ENCODE measurements around the gene PCBP4. TPM values are rescaled to one million over a fixed set of nuclear protein-coding genes. Genes with fewer than 3 reads are reported as not detected.

PCBP4 gene
- total RNA-seq, 2 experiments from 2014 or later, result 12.7 to 16.1 TPM

DNA sequence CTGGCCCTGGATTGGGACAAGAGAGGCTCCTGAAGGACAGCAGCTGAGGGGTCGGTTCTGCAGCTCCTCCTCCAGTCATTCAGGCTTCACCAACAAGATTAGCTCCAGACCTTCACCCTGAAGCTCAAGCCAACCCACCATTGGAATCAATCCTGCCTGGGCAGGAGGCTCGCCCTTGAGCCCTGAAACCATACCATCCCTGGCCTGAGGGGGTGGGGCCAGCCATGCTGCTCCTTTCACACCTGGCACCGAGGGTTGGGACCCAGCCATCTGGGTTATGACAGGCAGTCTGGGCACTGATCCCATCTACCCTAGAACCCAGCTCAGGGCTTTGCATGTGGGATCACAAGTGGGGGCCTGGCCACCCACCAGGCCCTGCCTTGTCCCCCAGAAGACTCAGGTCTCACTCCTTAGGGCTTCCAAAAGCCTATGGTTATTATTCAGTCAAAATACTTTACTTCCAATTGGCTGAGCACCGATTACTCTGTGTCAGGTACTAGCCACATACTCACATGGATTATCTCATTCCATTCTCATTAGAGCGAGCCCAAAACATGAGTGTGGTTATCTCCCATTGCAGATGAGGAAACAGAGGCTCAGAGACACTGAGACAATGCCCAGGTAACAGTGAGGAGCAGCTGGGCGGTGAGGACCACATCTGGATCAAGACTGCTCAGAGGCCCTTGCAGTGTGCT lies 3.5 kb upstream of the PCBP4 start:
- H3K4me3 Mint-ChIP-seq, result no peak overlapping the region
- peaks cover 42% of the 10 kb centered on the region for H3K4me1 Mint-ChIP-seq (ENCODE audit: low read depth)
- no peaks in the 10 kb centered on the region for H3K27me3 Mint-ChIP-seq (ENCODE audit: low read depth)
- POLR2A ChIA-PET, result interaction anchor here (0.6 kb wide), 1 partner anchor 21 kb away, joined by 3 read pairs; no protein-coding TSS in a partner anchor
- H3K9me3 Mint-ChIP-seq (ENCODE audit: insufficient read depth), result no peaks in the 10 kb centered on the region
- no peaks in the 10 kb centered on the region for H3K36me3 Mint-ChIP-seq (ENCODE audit: low read depth)
- no peak for DNase-seq
- no peak for ATAC-seq
- no peak overlapping the region for H3K27ac Mint-ChIP-seq
- CTCF ChIA-PET, result interaction anchor here (3.8 to 4.0 kb wide), 2 partner anchors 12 to 28 kb away, joined by 14 to 19 read pairs; partner anchors contain the start of genes ACY1, PARP3 and RRP9

DNA sequence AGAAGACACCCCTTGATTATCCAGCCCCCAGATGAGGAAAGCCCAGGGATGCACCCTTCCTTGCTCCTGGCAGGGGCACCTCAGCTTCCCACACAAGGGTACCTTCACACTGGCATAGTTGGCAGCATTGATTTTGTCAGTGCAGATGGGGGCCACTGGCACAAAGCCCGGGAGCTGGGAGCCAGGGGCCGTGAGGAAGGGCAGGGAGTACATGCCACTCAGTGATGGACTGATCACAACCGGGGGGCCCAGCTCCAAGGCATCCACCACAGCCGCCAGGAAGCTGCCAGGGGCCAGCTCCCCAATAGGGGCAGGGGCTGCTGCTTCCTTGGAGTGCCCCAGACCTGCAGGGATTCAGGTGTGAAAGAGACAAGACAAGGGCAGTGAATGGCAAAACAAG lies 2.6 kb upstream of the PCBP4 start:
- Mint-ChIP-seq H3K9me3 (ENCODE audit: insufficient read depth) (no peaks in the 10 kb centered on the region), H3K27me3 (ENCODE audit: low read depth) (peaks cover 3% of the 10 kb centered on the region), H3K36me3 (ENCODE audit: low read depth) (no peaks in the 10 kb centered on the region), H3K4me3 (no peak overlapping the region), H3K27ac (no peak overlapping the region), H3K4me1 (ENCODE audit: low read depth) (peaks cover 35% of the 10 kb centered on the region)
- POLR2A ChIA-PET, result interaction anchor here (1.0 kb wide), 1 partner anchor 13 kb away, joined by 3 read pairs; the partner anchor contains the start of gene ACY1
- CTCF ChIA-PET, result interaction anchor here (3.8 to 4.0 kb wide), 2 partner anchors 12 to 28 kb away, joined by 14 to 19 read pairs; partner anchors contain the start of genes ACY1, PARP3 and RRP9
- DNase-seq, result no peak
- no peak for ATAC-seq

DNA sequence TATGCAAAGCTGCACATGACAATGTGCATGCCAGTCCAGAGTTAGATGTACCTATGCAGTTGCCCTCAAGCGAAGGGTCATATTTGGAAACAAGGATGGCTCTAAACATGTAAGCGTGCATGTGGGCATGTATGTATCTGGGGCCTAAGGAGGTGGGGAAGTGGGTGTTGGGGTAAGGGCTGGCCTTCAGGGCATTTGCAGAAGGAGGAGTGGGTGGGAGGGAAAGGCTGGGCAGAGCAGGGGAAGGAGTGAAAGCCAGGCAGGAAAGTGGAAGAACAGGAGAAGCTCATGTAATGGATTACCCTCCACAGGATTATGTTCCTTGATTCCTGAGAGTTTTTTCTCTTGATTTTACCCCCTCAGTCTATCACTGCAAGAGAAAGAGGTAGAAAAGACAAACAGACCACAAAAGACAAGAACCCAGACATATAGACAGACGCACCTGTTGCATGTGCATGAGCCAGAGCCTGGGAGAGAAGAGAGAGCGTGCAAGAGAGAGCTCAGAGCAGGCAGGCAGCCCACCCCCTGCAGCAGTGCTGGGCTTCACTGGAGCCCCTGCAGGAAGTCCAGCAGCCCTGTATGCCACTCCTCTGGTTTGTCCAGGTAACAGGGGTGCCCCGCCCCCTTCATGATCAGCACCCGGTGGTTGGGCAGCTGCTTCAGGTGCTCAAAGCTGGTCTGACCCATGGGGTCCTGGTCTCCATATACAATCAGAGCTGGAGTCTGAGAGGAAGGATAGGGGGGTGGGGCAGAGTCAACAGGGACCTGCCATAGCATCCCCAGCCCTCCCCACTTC lies 1.8 kb upstream of the PCBP4 start:
- H3K9me3 Mint-ChIP-seq (ENCODE audit: insufficient read depth), result no peaks in the 10 kb centered on the region
- no peak for ATAC-seq
- peaks cover 3% of the 10 kb centered on the region for H3K27me3 Mint-ChIP-seq (ENCODE audit: low read depth)
- H3K4me1 Mint-ChIP-seq (ENCODE audit: low read depth), result peaks cover 28% of the 10 kb centered on the region
- H3K36me3 Mint-ChIP-seq (ENCODE audit: low read depth), result no peaks in the 10 kb centered on the region
- ChIA-PET CTCF (interaction anchor here (3.8 to 4.0 kb wide), 2 partner anchors 13 to 27 kb away, joined by 14 to 19 read pairs; partner anchors contain the start of genes ACY1, PARP3 and RRP9), POLR2A (interaction anchor here (1.0 kb wide), 1 partner anchor 14 kb away, joined by 3 read pairs; the partner anchor contains the start of gene ACY1)
- H3K27ac Mint-ChIP-seq, result peak overlapping the region; percentile 75
- no peak for DNase-seq
- no peak overlapping the region for H3K4me3 Mint-ChIP-seq

DNA sequence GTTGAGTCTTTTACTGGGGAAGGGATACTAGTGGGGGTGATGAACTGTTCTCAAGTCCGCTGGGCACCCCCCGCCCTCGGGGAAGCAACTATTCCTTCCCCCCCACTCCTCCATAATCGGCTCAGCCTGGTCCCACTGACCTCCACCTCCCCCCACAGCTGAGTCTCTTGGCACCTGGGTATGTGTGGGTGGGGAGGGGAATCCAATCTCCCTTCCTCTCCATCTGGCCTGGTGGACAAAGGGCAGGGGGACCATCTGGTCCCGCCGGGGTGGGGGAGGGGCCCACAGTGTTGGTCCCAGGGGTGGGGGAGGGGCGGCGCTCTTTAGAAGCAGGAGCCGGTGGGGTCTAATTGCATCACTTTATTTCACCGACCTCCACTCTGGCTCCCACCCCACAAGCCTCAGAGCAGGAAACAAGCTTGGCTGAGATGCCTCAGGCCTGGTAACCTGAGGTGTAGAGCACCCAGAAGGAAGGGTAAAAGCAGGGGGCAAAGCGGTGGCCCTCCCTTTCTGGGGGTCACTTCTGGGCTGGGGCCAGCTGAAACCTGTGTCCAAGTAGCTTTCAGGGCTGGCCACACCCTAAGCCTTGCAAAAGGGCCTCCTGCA lies 1.0 kb upstream of the PCBP4 start:
- POLR2A ChIA-PET, result no interaction called here
- H3K36me3 Mint-ChIP-seq (ENCODE audit: low read depth), result no peaks in the 10 kb centered on the region
- ATAC-seq, result no peak
- no peak for DNase-seq
- H3K27me3 Mint-ChIP-seq (ENCODE audit: low read depth), result peaks cover 3% of the 10 kb centered on the region
- CTCF ChIA-PET, result interaction anchor here (3.8 to 4.0 kb wide), 2 partner anchors 14 to 26 kb away, joined by 14 to 19 read pairs; partner anchors contain the start of genes ACY1, PARP3 and RRP9
- H3K27ac Mint-ChIP-seq, result no peak overlapping the region
- H3K4me1 Mint-ChIP-seq (ENCODE audit: low read depth), result peaks cover 21% of the 10 kb centered on the region
- peak overlapping the region; percentile 75 for H3K4me3 Mint-ChIP-seq
- H3K9me3 Mint-ChIP-seq (ENCODE audit: insufficient read depth), result no peaks in the 10 kb centered on the region

DNA sequence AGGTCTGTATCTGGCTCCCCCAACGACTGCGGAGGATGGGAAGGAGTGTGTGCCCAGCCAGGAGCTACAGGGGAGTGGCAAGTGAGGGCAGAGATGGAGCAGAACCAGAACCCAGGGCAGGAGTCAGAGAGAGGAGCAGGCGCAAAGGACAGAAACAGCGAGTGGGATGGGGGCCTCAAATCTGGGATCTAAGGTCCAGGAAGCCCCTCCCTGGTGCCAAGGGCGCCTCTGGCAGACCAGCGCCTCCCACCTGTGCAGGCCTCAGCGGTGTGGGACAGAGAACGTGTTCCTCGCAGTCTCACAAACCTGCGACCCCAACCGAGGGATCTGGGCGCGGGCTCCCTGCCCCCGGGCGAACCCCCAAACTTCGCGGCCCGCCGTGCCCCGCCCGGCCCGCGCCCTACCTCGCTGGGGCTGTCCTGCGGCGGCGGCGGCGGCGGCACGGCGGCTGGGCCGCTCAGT lies 301 bp downstream of the PCBP4 start:
- ChIA-PET POLR2A (interaction anchor here (0.9 to 1.1 kb wide), 2 partner anchors 25 to 29 kb away, joined by 3 read pairs; partner anchors contain the start of genes PARP3 and RPL29), CTCF (interaction anchor here (4.0 to 6.3 kb wide), 2 partner anchors 7 to 15 kb away, joined by 14 to 35 read pairs; partner anchors contain the start of genes ABHD14A, ABHD14B and ACY1)
- H3K27ac Mint-ChIP-seq, result peak overlapping the region; percentile 16
- DNase-seq, result no peak
- peaks cover 8% of the 10 kb centered on the region for H3K27me3 Mint-ChIP-seq (ENCODE audit: low read depth)
- peak overlapping the region; percentile 71 for H3K4me3 Mint-ChIP-seq
- peak; percentile 72 for ATAC-seq
- H3K4me1 Mint-ChIP-seq (ENCODE audit: low read depth), result peaks cover 17% of the 10 kb centered on the region
- H3K9me3 Mint-ChIP-seq (ENCODE audit: insufficient read depth), result no peaks in the 10 kb centered on the region
- no peaks in the 10 kb centered on the region for H3K36me3 Mint-ChIP-seq (ENCODE audit: low read depth)

DNA sequence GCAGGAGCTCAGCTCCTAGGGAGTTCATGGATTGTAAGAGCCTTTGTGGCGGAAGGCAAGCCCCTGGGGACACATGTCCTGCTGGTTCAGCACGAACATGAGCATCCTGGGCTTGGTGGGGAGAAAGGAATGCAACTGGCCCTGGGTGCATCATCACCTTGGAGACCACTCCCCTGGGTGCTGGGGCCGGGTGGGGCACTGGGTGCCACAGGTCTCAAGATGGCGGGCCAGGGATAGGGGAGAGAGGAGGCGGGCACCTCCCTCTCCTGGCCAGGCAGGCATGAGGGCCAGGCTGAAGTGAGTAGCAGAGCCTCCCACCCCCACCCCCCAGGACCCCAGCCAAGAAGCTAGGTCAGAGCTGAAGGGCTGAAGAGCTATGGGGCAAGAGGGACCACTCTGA lies 768 bp downstream of the PCBP4 start:
- no peak for DNase-seq
- Mint-ChIP-seq H3K9me3 (ENCODE audit: insufficient read depth) (no peaks in the 10 kb centered on the region), H3K4me3 (peak overlapping the region; percentile 71), H3K36me3 (ENCODE audit: low read depth) (no peaks in the 10 kb centered on the region), H3K27me3 (ENCODE audit: low read depth) (peaks cover 12% of the 10 kb centered on the region), H3K4me1 (ENCODE audit: low read depth) (peaks cover 15% of the 10 kb centered on the region), H3K27ac (peak overlapping the region; percentile 16)
- ATAC-seq, result no peak
- ChIA-PET CTCF (interaction anchor here (6.3 kb wide), 1 partner anchor 8 kb away, joined by 35 read pairs; the partner anchor contains the start of genes ABHD14A and ABHD14B), POLR2A (interaction anchor here (0.9 to 1.1 kb wide), 2 partner anchors 24 to 29 kb away, joined by 3 read pairs; partner anchors contain the start of genes PARP3 and RPL29)

DNA sequence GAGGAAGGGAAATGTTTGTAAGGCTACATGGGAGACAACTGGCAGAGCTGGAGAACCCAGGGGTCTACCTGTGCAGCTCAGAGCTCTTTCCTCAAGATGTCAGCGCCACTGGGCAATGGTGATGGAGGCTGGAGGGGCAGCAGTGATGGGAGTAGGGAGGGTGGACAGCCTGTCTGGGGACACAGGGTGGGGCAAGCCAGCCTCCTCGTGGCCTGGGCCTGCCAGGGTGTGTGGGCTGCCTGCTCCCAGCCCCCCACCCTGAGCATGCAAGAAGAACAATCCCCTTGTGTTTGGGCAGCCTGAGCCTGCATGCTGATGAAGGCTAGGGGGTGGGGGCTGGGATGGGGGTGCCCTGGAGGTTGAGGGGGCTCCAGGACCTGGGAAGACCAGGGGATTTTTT lies 1.2 kb downstream of the PCBP4 start:
- Mint-ChIP-seq H3K4me1 (ENCODE audit: low read depth) (peaks cover 12% of the 10 kb centered on the region), H3K36me3 (ENCODE audit: low read depth) (no peaks in the 10 kb centered on the region), H3K27ac (no peak overlapping the region), H3K27me3 (ENCODE audit: low read depth) (peaks cover 12% of the 10 kb centered on the region), H3K9me3 (ENCODE audit: insufficient read depth) (no peaks in the 10 kb centered on the region), H3K4me3 (no peak overlapping the region)
- DNase-seq, result no peak
- no peak for ATAC-seq
- ChIA-PET POLR2A (interaction anchor here (0.9 to 1.1 kb wide), 2 partner anchors 24 to 30 kb away, joined by 3 read pairs; partner anchors contain the start of genes PARP3 and RPL29), CTCF (interaction anchor here (1.6 to 6.3 kb wide), 2 partner anchors 8 to 24 kb away, joined by 4 to 35 read pairs; partner anchors contain the start of genes ABHD14A, ABHD14B and RRP9)

DNA sequence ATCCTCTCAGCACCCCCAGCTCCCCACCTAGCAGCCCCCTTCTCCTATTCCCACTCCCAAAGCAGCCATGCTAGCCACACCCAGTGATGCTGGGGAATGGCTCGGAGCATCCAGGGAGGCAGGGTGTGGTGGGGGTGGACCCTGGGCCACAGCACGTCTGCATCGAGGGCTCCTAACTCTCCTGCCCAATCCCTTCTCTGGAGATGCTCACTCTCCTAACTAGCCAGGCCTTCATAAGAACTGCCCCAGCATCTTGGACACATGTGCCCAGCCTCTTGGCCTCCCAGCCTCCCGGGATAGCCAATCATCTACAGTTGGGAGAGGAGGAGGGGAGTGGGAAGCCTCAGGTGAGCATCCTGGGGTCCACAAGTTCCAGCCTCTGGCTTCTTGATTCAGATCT lies 2.7 kb downstream of the PCBP4 start:
- Mint-ChIP-seq H3K4me3 (no peak overlapping the region), H3K36me3 (ENCODE audit: low read depth) (no peaks in the 10 kb centered on the region)
- ATAC-seq, result no peak

DNA sequence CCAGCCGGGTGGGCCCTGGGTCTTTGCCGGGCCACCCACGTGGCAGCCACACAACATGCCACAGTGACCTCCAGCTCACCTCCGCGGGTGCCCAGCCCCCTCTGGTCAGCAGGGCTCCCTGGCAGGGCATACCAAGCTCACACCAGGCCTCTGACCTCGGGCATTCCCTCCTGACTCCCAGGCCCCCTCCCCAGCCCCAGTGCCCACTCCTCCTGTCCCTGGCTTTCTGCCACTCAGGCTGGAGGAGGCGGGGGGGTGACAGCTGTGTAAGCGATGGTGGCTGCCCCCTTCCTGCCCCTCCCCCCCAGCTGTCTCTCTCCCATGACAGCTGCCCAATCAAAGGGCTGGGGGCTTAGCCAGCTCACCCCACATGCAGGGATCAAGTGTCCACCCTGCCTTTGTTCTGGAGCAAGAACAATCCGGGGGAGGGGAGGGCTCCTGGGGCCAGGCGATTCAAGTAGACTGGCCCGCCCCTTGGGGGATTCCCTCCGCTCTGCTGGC lies 3.3 kb downstream of the PCBP4 start:
- Mint-ChIP-seq H3K36me3 (ENCODE audit: low read depth) (no peaks in the 10 kb centered on the region), H3K27me3 (ENCODE audit: low read depth) (peaks cover 12% of the 10 kb centered on the region), H3K4me3 (no peak overlapping the region), H3K4me1 (ENCODE audit: low read depth) (peaks cover 12% of the 10 kb centered on the region), H3K9me3 (ENCODE audit: insufficient read depth) (no peaks in the 10 kb centered on the region), H3K27ac (no peak overlapping the region)
- ATAC-seq, result no peak
- DNase-seq, result no peak
- ChIA-PET CTCF (interaction anchor here (1.2 to 6.3 kb wide), 3 partner anchors 10 to 31 kb away, joined by 4 to 35 read pairs (median 5); partner anchors contain the start of genes ABHD14A, ABHD14B and RRP9), POLR2A (no interaction called here)

More for the DNA sequence above, 2.7 kb downstream of the PCBP4 start:
- peaks cover 12% of the 10 kb centered on the region for H3K4me1 Mint-ChIP-seq (ENCODE audit: low read depth)
- no peak overlapping the region for H3K27ac Mint-ChIP-seq
- peaks cover 12% of the 10 kb centered on the region for H3K27me3 Mint-ChIP-seq (ENCODE audit: low read depth)
- DNase-seq, result no peak
- CTCF ChIA-PET, result interaction anchor here (1.0 to 6.3 kb wide), 4 partner anchors 10 to 23 kb away, joined by 3 to 35 read pairs (median 4); partner anchors contain the start of genes ABHD14A, ABHD14B, ACY1 and RRP9
- POLR2A ChIA-PET, result no interaction called here
- no peaks in the 10 kb centered on the region for H3K9me3 Mint-ChIP-seq (ENCODE audit: insufficient read depth)

DNA sequence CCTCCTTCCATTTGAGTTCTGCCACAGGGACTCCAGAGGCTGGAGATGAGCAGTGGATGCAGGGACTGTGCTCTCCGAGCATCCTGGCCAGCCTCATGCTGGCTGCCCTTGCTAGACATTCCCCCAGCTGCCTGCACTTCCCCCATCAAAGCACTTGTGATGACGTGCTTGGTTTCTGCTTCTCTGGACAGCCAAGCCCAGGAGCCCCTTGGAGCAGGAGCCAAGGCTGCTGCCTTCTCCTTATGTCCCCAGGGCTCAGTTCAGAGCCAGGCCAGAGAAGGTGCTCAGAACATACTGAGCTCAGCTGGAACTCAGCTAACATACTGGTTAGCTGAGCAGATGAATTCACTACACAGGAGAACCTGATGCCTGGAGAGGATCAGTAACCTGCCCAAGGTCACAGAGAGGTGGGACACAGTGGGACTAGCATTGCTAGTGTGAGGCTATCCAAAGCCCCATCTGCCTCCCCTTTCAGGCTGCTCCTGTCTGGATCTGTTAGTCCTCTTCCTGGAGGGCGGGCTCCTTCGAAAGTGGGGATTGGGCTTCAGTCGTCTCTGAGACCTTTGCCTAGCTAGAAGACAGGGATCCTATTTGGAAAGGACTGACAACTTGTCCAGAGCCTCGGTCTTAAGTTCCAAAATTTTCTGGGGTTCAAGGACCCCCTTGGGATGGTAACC lies 4.3 kb downstream of the PCBP4 start:
- Mint-ChIP-seq H3K36me3 (ENCODE audit: low read depth) (no peaks in the 10 kb centered on the region), H3K4me3 (no peak overlapping the region), H3K4me1 (ENCODE audit: low read depth) (peaks cover 4% of the 10 kb centered on the region), H3K27ac (no peak overlapping the region), H3K9me3 (ENCODE audit: insufficient read depth) (no peaks in the 10 kb centered on the region), H3K27me3 (ENCODE audit: low read depth) (peaks cover 18% of the 10 kb centered on the region)
- ChIA-PET CTCF (interaction anchor here (1.2 to 6.3 kb wide), 4 partner anchors 11 to 32 kb away, joined by 4 to 35 read pairs (median 4); partner anchors contain the start of genes ABHD14A, ABHD14B and RRP9), POLR2A (no interaction called here)
- no peak for DNase-seq
- no peak for ATAC-seq

Data from activated CD8-positive, alpha-beta T cell treated with anti-CD3 and anti-CD28 coated beads, Interleukin-2, amount 10 ng/mL, durations not matched to agents 7 days and 5 days (primary cell).